ENCODE results near the gene SEC14L2. TPM values are rescaled to one million over a fixed set of nuclear protein-coding genes. Genes with fewer than 3 reads are reported as not detected.

Gene SEC14L2
- total RNA-seq, 1 experiment from 2014 or later: 33.5 TPM

Other genes with a start within 250 kb of the SEC14L2 start
- gene LIF, start 150.3 kb upstream of the SEC14L2 start, total RNA-seq (2021; ENCODE audit: unreplicated experiment): 75.4 TPM
- gene OSM, start 130.2 kb upstream of the SEC14L2 start, total RNA-seq (2021; ENCODE audit: unreplicated experiment): not detected
- 6.5 TPM for gene CASTOR1, start 107.5 kb upstream of the SEC14L2 start, total RNA-seq (2021; ENCODE audit: unreplicated experiment)
- gene TBC1D10A, start 70.1 kb upstream of the SEC14L2 start, total RNA-seq (2021; ENCODE audit: unreplicated experiment): 18.6 TPM
- gene SF3A1, start 40.1 kb upstream of the SEC14L2 start, total RNA-seq (2021; ENCODE audit: unreplicated experiment): 230 TPM
- 2.1 TPM for gene CCDC157, start 40.0 kb upstream of the SEC14L2 start, total RNA-seq (2021; ENCODE audit: unreplicated experiment)
- 20.2 TPM for gene RNF215, start 9.6 kb upstream of the SEC14L2 start, total RNA-seq (2021; ENCODE audit: unreplicated experiment)
- gene MTFP1, start 28.8 kb downstream of the SEC14L2 start, total RNA-seq (2021; ENCODE audit: unreplicated experiment): 36.1 TPM
- gene SEC14L3, start 75.0 kb downstream of the SEC14L2 start, total RNA-seq (2021; ENCODE audit: unreplicated experiment): not detected
- gene SEC14L4, start 108.7 kb downstream of the SEC14L2 start, total RNA-seq (2021; ENCODE audit: unreplicated experiment): 12.7 TPM
- not detected for gene SEC14L6, start 149.7 kb downstream of the SEC14L2 start, total RNA-seq (2021; ENCODE audit: unreplicated experiment)
- 2.1 TPM for gene GAL3ST1, start 177.6 kb downstream of the SEC14L2 start, total RNA-seq (2021; ENCODE audit: unreplicated experiment)
- 167 TPM for gene PES1, start 194.9 kb downstream of the SEC14L2 start, total RNA-seq (2021; ENCODE audit: unreplicated experiment)
- gene TCN2, start 210.2 kb downstream of the SEC14L2 start, total RNA-seq (2021; ENCODE audit: unreplicated experiment): 2.2 TPM
- 6.2 TPM for gene SLC35E4, start 238.8 kb downstream of the SEC14L2 start, total RNA-seq (2021; ENCODE audit: unreplicated experiment)

All from HCT116 (cell line).